ENCODE measurements around the gene RPP14. TPM values are rescaled to one million over a fixed set of nuclear protein-coding genes. Genes with fewer than 3 reads are reported as not detected.

Gene RPP14
- total and polyA plus RNA-seq, 2 of the 4 experiments (the other 2 are of a cell fraction) = 6.6 to 7.8 TPM

DNA sequence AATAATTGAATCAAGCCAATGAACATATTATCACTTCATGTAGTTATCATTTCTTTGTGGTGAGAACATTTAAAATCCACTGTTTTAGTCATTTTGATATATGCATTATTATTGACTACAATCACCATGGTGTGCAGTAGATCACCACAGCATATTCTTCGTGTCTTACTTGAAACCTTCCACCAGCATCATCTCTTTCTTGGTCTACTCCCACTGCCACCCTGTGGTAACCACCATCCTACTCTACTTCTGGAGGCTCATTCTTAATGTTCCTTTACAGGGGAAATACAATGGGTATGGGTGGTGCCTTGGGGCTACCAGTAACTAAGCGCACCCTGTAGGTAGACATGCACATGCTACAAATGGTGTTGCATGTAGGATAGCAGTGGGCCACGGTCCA, 52.0 kb downstream of the RPP14 start:
- Histone ChIP-seq H2AK9ac (replicated peaks; ENCODE audit: low read depth, low read length, poor library complexity) (no peak overlapping the region), H2AFZ (replicated peaks; ENCODE audit: low read length, poor library complexity) (no peak overlapping the region), H3K4me1 (ENCODE audit: control insufficient read depth, insufficient read depth, low read length) (peaks cover 14% of the 10 kb centered on the region), H3K14ac (replicated peaks; ENCODE audit: low read depth, low read length) (peak overlapping the region; percentile 60), H2BK15ac (ENCODE audit: low read depth, low read length) (peak overlapping the region; percentile 3; the same call in 1 of the 3 replicates), H4K91ac (ENCODE audit: insufficient read depth, low read depth, low read length) (peak overlapping the region; percentile 37), H3K9me1 (ENCODE audit: insufficient read depth, low read length) (peaks cover 14% of the 10 kb centered on the region), H3K56ac (ENCODE audit: extremely low read depth, insufficient read depth, low read length) (no peak overlapping the region), H3K9ac (ENCODE audit: low read depth, low read length) (no peak overlapping the region), H3K36me3 (ENCODE audit: control insufficient read depth, insufficient read depth, low read length) (no peaks in the 10 kb centered on the region), H3K9me3 (ENCODE audit: control insufficient read depth, insufficient read depth, low read length) (no peaks in the 10 kb centered on the region), H3K27me3 (ENCODE audit: control insufficient read depth, insufficient read depth, low read length) (no peaks in the 10 kb centered on the region), H4K8ac (ENCODE audit: low read depth in 2 of 2, low read length in 2 of 2) (peak overlapping the region in 1 of 2 experiments; percentile 55; a peak in 2 of 4 replicates), H3K79me1 (ENCODE audit: low read depth in 1 of 2, low read length in 2 of 2) (peaks cover 18 to 53% of the 10 kb centered on the region in 2 experiments), H3K27ac (ENCODE audit: insufficient read depth, low read length) (peak overlapping the region; percentile 76; the same call in 1 of the 2 replicates), H4K20me1 (ENCODE audit: insufficient read depth, low read length) (peaks cover 14% of the 10 kb centered on the region; the same call in 1 of the 2 replicates), H4K5ac (ENCODE audit: low read depth, low read length) (peak overlapping the region; percentile 53), H2BK120ac (ENCODE audit: low read depth, low read length) (peak overlapping the region; percentile 58), H2BK5ac (ENCODE audit: low read depth, low read length, poor library complexity, severe bottlenecking) (peak overlapping the region; percentile 56), H2BK20ac (ENCODE audit: low read depth, low read length) (peak overlapping the region; percentile 72), H2AK5ac (ENCODE audit: low read depth, low read length) (peak overlapping the region; percentile 93), H3K4me2 (ENCODE audit: low read depth, low read length) (peak overlapping the region; percentile 4; the same call in 1 of the 2 replicates), H3K23ac (ENCODE audit: low read depth, low read length) (peak overlapping the region; percentile 44; the same call in 1 of the 2 replicates), H3K18ac (ENCODE audit: low read depth, low read length) (peak overlapping the region; percentile 91), H3K4me3 (ENCODE audit: insufficient read depth, low read depth, low read length) (no peak overlapping the region), H3K4ac (ENCODE audit: low read depth, low read length) (peak overlapping the region; percentile 74)
- POLR2A ChIA-PET (ENCODE audit: unreplicated experiment) = no interaction called here
- dilution Hi-C loops (cut with HindIII; ENCODE audit: low sequenced_read_pairs, unreplicated experiment) (no loop called here), in situ Hi-C loops (cut with MboI; ENCODE audit: low sequenced_read_pairs) (no loop called here), intact Hi-C loops (cut with micrococcal nuclease) (no loop called here)
- TF ChIP-seq BHLHE40 (IDR thresholded peaks at IDR 0.05; ENCODE audit: low read depth, low read length) (no peak), NFE2L2 (IDR thresholded peaks at IDR 0.05; ENCODE audit: low read depth, low read length) (no peak), POLR2A (IDR thresholded peaks at IDR 0.05; ENCODE audit: low read depth, low read length) (no peak), FOS (IDR thresholded peaks at IDR 0.05; ENCODE audit: low read depth, low read length) (no peak), RCOR1 (IDR thresholded peaks at IDR 0.05; ENCODE audit: insufficient replicate concordance, low read length) (no peak), RAD21 (IDR thresholded peaks at IDR 0.05; ENCODE audit: low read length) (no peak)
- TF ChIP-seq, protein P1, sequence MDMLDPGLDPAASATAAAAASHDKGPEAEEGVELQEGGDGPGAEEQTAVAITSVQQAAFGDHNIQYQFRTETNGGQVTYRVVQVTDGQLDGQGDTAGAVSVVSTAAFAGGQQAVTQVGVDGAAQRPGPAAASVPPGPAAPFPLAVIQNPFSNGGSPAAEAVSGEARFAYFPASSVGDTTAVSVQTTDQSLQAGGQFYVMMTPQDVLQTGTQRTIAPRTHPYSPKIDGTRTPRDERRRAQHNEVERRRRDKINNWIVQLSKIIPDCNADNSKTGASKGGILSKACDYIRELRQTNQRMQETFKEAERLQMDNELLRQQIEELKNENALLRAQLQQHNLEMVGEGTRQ (IDR thresholded peaks at IDR 0.05; ENCODE audit: low read depth, low read length) = no peak
- TF ChIP-seq, protein P2, sequence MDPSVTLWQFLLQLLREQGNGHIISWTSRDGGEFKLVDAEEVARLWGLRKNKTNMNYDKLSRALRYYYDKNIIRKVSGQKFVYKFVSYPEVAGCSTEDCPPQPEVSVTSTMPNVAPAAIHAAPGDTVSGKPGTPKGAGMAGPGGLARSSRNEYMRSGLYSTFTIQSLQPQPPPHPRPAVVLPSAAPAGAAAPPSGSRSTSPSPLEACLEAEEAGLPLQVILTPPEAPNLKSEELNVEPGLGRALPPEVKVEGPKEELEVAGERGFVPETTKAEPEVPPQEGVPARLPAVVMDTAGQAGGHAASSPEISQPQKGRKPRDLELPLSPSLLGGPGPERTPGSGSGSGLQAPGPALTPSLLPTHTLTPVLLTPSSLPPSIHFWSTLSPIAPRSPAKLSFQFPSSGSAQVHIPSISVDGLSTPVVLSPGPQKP (IDR thresholded peaks at IDR 0.05; ENCODE audit: borderline replicate concordance, low read depth, low read length) = no peak
- WGBS, 2 experiments (ENCODE audit: extremely low coverage in 2 of 2, insufficient read length in 1 of 2) = no CpG with 5 or more reads among the region's 3 CpGs
- CTCF ChIA-PET = no interaction called here
- no TSS peak for BruUV-seq (replicated peaks)
- no peak for ATAC-seq (ENCODE audit: low read depth)
- no peak for DNase-seq
